Tongue (tissue), 2 donors: ENCODE results near the gene CGB2. TPM values are rescaled to one million over a fixed set of nuclear protein-coding genes. Genes with fewer than 3 reads are reported as not detected.
"Not testable (repeated sequence)": the region's sequence is repeated elsewhere in the genome, so short reads cannot be mapped to it uniquely, and the experiment has no call there.

Experiments
- DNase-seq: peaks from one replicate; pipeline ENCODE4 v3.0.0-alpha.2; 2015
- total RNA-seq: library from RNA; depleted of rRNA; stranded (reverse); fragments of >200 nt; gene quantifications from one replicate; pipeline ENCODE4 v1.2.3, GENCODE V29; 2014

CGB2 gene
- total RNA-seq, 1 donor from 2014 or later: not detected

GRCh38 chr19:49010453-49010852 is 21.2 kb upstream of the CGB2 start:
- no peak for DNase-seq

- no peak for DNase-seq
These were observed 20.5 kb upstream of the CGB2 start for GRCh38 chr19:49011194-49011593.

GRCh38 chr19:49014123-49014869 is 17.4 kb upstream of the CGB2 start:
- no peak for DNase-seq

GRCh38 chr19:49014870-49015255 is 16.8 kb upstream of the CGB2 start:
- no peak for DNase-seq

GRCh38 chr19:49016067-49016839 is 15.4 kb upstream of the CGB2 start:
- DNase-seq: no peak

- no peak for DNase-seq
These were observed 14.5 kb upstream of the CGB2 start, which contains the start of gene LHB for GRCh38 chr19:49017041-49017665. TSS of gene LHB (minus strand) at chr19:49017091. CDS start at chr19:49017081, 10 bp downstream.

- DNase-seq: peak; percentile 57
These were observed 13.9 kb upstream of the CGB2 start for GRCh38 chr19:49017666-49018351.

- not testable (repeated sequence) for DNase-seq
These were observed 13.1 kb upstream of the CGB2 start for GRCh38 chr19:49018388-49019241.

- peak; percentile 28 for DNase-seq
These were observed 12.3 kb upstream of the CGB2 start for GRCh38 chr19:49019242-49019932.

GRCh38 chr19:49020342-49020741 is 11.3 kb upstream of the CGB2 start:
- DNase-seq: no peak

- DNase-seq: no peak
These were observed 10.5 kb upstream of the CGB2 start for GRCh38 chr19:49020931-49021895.

- no peak for DNase-seq
These were observed 9.6 kb upstream of the CGB2 start for GRCh38 chr19:49022116-49022515.

- not testable (repeated sequence) for DNase-seq
These were observed 7.5 kb upstream of the CGB2 start, which contains the start of gene CGB3 for GRCh38 chr19:49024233-49024632. TSS of gene CGB3 (minus strand) at chr19:49024333. CDS start at chr19:49023971, 362 bp downstream.

- DNase-seq: not testable (repeated sequence)
These were observed 6.6 kb upstream of the CGB2 start for GRCh38 chr19:49025088-49025487.

GRCh38 chr19:49025599-49025998 is 6.1 kb upstream of the CGB2 start:
- DNase-seq: not testable (repeated sequence)

- DNase-seq: not testable (repeated sequence)
These were observed 3.0 kb upstream of the CGB2 start for GRCh38 chr19:49028686-49029085.

- DNase-seq: not testable (repeated sequence)
These were observed 1.9 kb upstream of the CGB2 start for GRCh38 chr19:49029749-49030148.

GRCh38 chr19:49030323-49030722 is 1.4 kb upstream of the CGB2 start:
- not testable (repeated sequence) for DNase-seq

- not testable (repeated sequence) for DNase-seq
These were observed 5.1 kb downstream of the CGB2 start, which contains the start of gene CGB1 for GRCh38 chr19:49036815-49037214. TSS of gene CGB1 (minus strand) at chr19:49036895. CDS start at chr19:49036711, 184 bp downstream.
